ENCODE measurements around the gene RAB42. TPM values are rescaled to one million over a fixed set of nuclear protein-coding genes. Genes with fewer than 3 reads are reported as not detected.

RAB42 gene
- total and polyA plus RNA-seq, 2 of the 8 experiments (the other 6 are each of a cell fraction or from before 2014, with no cell fraction given): 12.5 to 16.6 TPM

- H3K4me1 ChIP-seq (replicated peaks in 1 of 4; ENCODE audit: control insufficient read depth in 3 of 4, insufficient read depth in 4 of 4, low read length in 3 of 4): 0 out of 7 replicates have a peak, but pooled peaks cover 0 to 2% (median 0%) of the 10 kb centered on the region in 4 experiments
- TF ChIP-seq TBP (IDR thresholded peaks at IDR 0.05; ENCODE audit: low read depth, low read length) (no peak), SIN3A (conservative IDR thresholded peaks at IDR 0.05 in 1 of 2, IDR thresholded peaks at IDR 0.05 in 1 of 2; ENCODE audit: low read depth in 1 of 2, low read length in 2 of 2) (no peak), GABPA (IDR thresholded peaks at IDR 0.05; ENCODE audit: borderline replicate concordance, insufficient read depth, low read length) (no peak)
- 0 out of 2 replicates have a peak overlapping the region, but pooled peaks have one; percentile 32 for H2AK5ac ChIP-seq (ENCODE audit: low read depth, low read length)
- no peak overlapping the region for H4K5ac ChIP-seq (ENCODE audit: insufficient read length, low read depth, low read length)
- no peak overlapping the region for H3K4ac ChIP-seq (replicated peaks; ENCODE audit: insufficient read length, low read depth, low read length)
- no peak overlapping the region for H3K4me2 ChIP-seq (ENCODE audit: insufficient read depth in 1 of 2, low read depth in 2 of 2, low read length in 2 of 2)
- WGBS, 2 experiments (ENCODE audit: extremely low coverage in 1 of 2, insufficient coverage in 1 of 2, insufficient read length in 1 of 2, insufficient replicate concordance in 2 of 2, low coverage in 1 of 2, low lambda C conversion rate in 2 of 2, missing lambda C conversion rate in 1 of 2): 84% methylated on average over 3 of the region's 3 CpGs; no CpG with 5 or more reads in 1 of the 2 experiments
- FAIRE-seq (no peak), DNase-seq (ENCODE audit: low read depth in 1 of 2, low spot score in 2 of 2) (no peak)
- no peak overlapping the region; the same call in 1 of the 2 replicates for H3K27ac ChIP-seq (ENCODE audit: low read depth, low read length)
- H3K23me2 ChIP-seq (ENCODE audit: low read depth, low read length): no peaks in the 10 kb centered on the region
- no peaks in the 10 kb centered on the region for H3K79me2 ChIP-seq (ENCODE audit: control insufficient read depth in 1 of 2, insufficient read depth in 2 of 2, low read length in 2 of 2)
- H3K79me1 ChIP-seq (ENCODE audit: low read depth, low read length): no peaks in the 10 kb centered on the region
- no peak overlapping the region for H4K8ac ChIP-seq (ENCODE audit: extremely low read depth, insufficient read depth, low read length)
- no peak overlapping the region for H3K18ac ChIP-seq (ENCODE audit: extremely low read depth, low read length)
- no peak overlapping the region for H3K23ac ChIP-seq (ENCODE audit: insufficient read length)
- 0 out of 2 replicates have a peak overlapping the region, but pooled peaks have one; percentile 71 for H2BK5ac ChIP-seq (ENCODE audit: low read depth, low read length)
- H2BK120ac ChIP-seq (replicated peaks; ENCODE audit: low read depth, low read length): no peak overlapping the region
- no peak overlapping the region for H2BK20ac ChIP-seq (ENCODE audit: low read length)
- peaks cover 0 to 16% (median 5%) of the 10 kb centered on the region in 4 experiments; a peak in 5 of 8 replicates for H3K36me3 ChIP-seq (ENCODE audit: control insufficient read depth in 2 of 4, insufficient read depth in 4 of 4, low read length in 3 of 4)
- POLR2A ChIA-PET (ENCODE audit: partially characterized antibody): interaction anchor here (1.1 to 21.8 kb wide), 5 partner anchors 8 to 89 kb away, joined by 3 to 473 read pairs (median 4); partner anchors contain the start of gene RCC1
- H3K9ac ChIP-seq (replicated peaks in 1 of 4; ENCODE audit: extremely low read depth in 1 of 4, low read depth in 3 of 4, low read length in 3 of 4): no peak overlapping the region
- no peak overlapping the region for H2AFZ ChIP-seq (ENCODE audit: low read length)
- CTCF ChIA-PET (ENCODE audit: partially characterized antibody): interaction anchor here (0.6 to 6.9 kb wide), 16 partner anchors 9 to 275 kb away, joined by 3 to 73 read pairs (median 4); partner anchors contain the start of genes RAB42 and TRNAU1AP
- no peaks in the 10 kb centered on the region for H3K9me3 ChIP-seq (ENCODE audit: insufficient read depth in 2 of 2, low read depth in 1 of 2, low read length in 1 of 2)
- H3K27me3 ChIP-seq (replicated peaks in 1 of 4; ENCODE audit: control insufficient read depth in 3 of 4, extremely low read depth in 1 of 4, insufficient read depth in 3 of 4, low read length in 3 of 4): no peaks in the 10 kb centered on the region
- H3K56ac ChIP-seq (replicated peaks; ENCODE audit: insufficient read length, low read depth, low read length): no peak overlapping the region
- no peaks in the 10 kb centered on the region for H4K20me1 ChIP-seq (replicated peaks in 1 of 2; ENCODE audit: control insufficient read depth in 1 of 2, insufficient read depth in 2 of 2, low read length in 2 of 2)
- H2BK12ac ChIP-seq (ENCODE audit: low read depth, low read length): no peak overlapping the region
- no peak overlapping the region for H4K91ac ChIP-seq (replicated peaks; ENCODE audit: insufficient read length, low read length)
- H2BK15ac ChIP-seq (ENCODE audit: low read length): no peak overlapping the region
- no peak overlapping the region for H3K14ac ChIP-seq (ENCODE audit: insufficient read length)
- H3K4me3 ChIP-seq (ENCODE audit: extremely low read depth in 1 of 4, insufficient read depth in 2 of 4, low read depth in 3 of 4, low read length in 4 of 4): no peak overlapping the region
These were observed 9.6 kb downstream of the RAB42 start for GRCh38 chr1:28601696-28602095.
